GM19455 (cell line): ENCODE measurements around the gene ZMYM2.

Source experiments
- ATAC-seq: cut with Tn5 transposase; IDR thresholded peaks from one replicate; pipeline ENCODE4 v1.9.1; 2021; ENCODE audit not compliant: unreplicated experiment

Gene ZMYM2

DNA sequence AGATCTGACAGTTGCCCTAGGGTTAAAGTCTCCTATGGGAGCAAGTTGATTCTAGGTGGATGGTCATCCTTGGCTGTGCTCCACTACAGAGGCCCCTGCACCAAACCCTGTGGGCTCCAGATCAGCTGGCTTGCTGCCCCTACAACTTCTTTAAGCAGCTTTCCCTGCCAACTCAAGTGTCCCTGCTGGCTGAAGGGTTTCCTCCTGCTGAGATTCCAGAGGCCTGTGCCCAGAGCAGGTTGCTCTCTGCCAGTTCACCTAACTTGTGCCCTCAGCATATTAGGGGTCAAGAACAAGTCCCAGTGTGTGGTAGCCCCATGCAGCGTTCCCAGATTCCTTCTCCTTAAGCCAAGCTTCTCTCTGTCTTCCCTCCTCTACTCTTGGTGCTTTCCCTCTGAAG, 85.6 kb downstream of the ZMYM2 start:
- no peak for ATAC-seq

GRCh38 chr13:20045950-20046548, 87.5 kb downstream of the ZMYM2 start:
- ATAC-seq, result no peak

- ATAC-seq, result no peak
Observed at GRCh38 chr13:20049558-20050473, 91.3 kb downstream of the ZMYM2 start.

DNA sequence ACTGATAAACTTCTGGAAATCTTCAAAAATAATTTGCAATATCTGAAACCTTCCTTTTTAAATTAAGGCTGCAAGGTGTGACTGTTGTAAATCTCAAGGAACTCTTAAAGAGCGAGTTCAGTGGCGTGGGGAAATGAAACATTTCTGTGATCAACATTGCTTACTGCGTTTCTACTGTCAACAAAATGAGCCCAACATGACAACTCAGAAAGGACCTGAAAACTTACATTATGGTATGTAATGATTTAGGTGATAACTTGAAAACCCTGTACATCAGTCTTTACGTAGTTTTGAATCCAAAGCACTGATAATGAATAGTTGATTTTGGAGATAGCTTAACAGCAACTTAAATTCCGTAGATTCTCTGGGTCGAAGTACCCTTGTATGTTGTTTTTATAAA, 92.8 kb downstream of the ZMYM2 start:
- no peak for ATAC-seq

GRCh38 chr13:20053016-20053415, 94.5 kb downstream of the ZMYM2 start:
- ATAC-seq, result no peak

DNA sequence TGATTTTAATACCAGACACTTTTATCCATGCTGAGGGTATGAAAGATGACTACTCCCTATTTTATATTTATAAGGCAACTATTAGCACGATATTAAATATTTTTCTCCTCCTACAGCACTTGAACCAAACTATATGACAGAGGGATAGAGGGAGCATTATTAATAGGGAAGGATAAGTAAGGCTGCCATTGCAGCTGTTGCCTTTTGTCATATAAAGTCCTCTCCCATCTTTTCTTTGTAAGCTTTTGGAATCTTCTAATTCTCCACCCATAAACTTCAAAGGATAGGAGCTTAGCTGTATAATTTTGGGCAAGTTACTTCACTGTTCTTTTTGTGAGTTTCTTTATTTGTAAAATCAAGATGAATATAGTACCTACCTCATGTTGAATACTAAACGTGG, 95.4 kb downstream of the ZMYM2 start:
- no peak for ATAC-seq

GRCh38 chr13:20054586-20054985, 96.1 kb downstream of the ZMYM2 start:
- ATAC-seq, result no peak

DNA sequence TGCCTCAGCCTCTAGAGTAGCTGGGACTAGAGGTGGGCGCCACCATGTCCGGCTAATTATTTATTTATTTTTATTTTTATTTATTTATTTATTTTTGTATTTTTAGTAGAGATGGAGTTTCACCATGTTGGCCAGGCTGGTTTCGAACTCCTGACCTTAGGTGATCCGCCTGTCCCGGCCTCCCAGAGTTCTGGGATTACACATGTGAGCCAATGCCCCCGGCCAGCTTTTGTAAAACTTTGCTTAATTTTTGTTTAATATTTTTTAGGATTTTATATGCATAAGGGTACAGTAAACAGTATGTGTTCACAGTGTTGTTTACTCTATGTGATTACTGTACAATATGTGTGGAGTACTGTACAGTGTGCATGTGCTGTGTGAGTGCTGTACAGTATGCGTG, 98.7 kb downstream of the ZMYM2 start:
- no peak for ATAC-seq

- ATAC-seq, result no peak
Observed at GRCh38 chr13:20057963-20058362, 99.4 kb downstream of the ZMYM2 start.

- no peak for ATAC-seq
Observed at GRCh38 chr13:20058476-20058875, 99.9 kb downstream of the ZMYM2 start.

- no peak for ATAC-seq
Observed at GRCh38 chr13:20064128-20064527, 105.6 kb downstream of the ZMYM2 start.

- ATAC-seq, result no peak
Observed at GRCh38 chr13:20065516-20065915, 107.0 kb downstream of the ZMYM2 start.

DNA sequence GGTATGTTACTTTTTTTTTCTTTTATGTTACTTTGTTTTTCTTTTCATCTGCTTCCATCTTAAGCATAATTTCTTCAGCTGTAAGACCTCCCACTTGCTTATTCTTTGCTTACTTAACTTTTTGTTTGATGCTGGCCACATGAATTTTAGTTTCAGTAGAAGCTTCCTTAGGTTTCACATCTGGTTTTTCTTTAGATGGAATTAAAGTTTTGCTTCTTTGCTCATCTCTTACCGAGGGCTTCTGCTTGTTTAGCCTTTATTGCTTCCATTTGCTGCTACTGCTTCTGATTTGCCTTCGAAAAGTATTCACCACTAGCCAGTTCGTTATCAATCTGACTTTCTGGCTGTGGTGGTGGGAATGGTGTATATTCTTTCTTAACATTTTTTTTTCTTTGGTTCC, 111.4 kb downstream of the ZMYM2 start:
- no peak for ATAC-seq

DNA sequence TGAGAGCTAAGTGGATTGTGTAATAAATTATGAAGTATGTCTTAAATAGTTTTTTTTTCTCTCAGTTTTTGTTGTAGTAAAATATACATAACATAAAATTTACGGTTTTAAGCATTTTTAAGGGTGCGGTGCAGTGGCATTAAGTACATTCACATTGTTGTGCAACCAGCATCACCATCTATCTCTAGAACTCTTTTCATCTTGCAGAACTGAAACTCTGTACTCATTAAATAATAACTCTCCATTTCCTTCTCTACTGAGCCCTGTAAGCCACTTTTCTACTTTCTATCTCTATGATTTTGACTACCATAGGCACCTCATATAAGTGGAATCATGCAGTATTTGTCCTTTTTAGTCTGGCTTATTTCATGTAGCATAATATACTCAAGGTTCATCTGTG, 115.2 kb downstream of the ZMYM2 start:
- no peak for ATAC-seq

GRCh38 chr13:20074966-20075365, 116.4 kb downstream of the ZMYM2 start:
- no peak for ATAC-seq

- no peak for ATAC-seq
Observed at GRCh38 chr13:20077086-20077485, 118.6 kb downstream of the ZMYM2 start.

- ATAC-seq, result no peak
Observed at GRCh38 chr13:20080377-20081164, 122.0 kb downstream of the ZMYM2 start.

DNA sequence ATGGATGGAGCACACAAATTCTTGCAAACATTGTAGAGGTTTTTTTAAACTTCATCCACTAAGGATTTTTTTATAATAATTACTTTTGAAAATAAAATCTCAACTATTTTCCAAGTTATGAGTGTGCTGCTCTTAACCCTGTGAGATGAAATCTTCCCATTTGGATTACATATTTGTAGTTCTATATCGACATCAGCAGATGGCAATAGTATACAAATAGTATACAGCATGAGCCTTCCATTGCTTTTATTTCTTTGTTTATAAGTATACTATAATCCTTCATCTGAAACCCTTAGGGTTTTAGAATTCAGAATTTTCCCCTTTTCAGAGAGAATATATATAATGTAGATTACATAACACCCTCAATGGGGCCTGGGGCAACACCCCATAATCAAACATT, 131.8 kb downstream of the ZMYM2 start:
- ATAC-seq, result no peak

DNA sequence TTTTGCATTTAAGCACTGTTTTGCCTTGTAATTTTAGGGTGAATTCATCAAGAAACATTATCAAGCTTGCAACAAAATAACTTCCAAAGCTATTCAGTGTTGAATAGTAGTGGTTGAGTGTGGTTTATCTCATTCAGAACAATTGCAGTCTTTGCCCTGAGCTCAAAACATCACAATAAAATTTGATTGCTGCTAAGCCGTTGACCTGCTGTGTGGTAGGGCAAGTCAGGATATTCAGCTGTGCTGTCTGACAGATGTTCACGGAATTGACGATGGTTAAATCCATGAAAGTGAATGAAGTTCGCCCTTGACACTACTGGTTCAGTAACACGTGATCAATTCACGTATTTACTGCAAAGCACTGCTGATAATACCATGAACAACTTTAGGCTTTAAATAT, 135.4 kb downstream of the ZMYM2 start:
- ATAC-seq, result no peak

GRCh38 chr13:20099319-20099718, 140.8 kb downstream of the ZMYM2 start:
- no peak for ATAC-seq

- no peak for ATAC-seq
Observed at GRCh38 chr13:20101467-20102316, 143.2 kb downstream of the ZMYM2 start.
